DOHH2 (cell line): ENCODE measurements around the gene EGFLAM.

Experiments
- H3F3A ChIP-seq: fragments of 200-600 bp; sonication (generic), shearing (Covaris generic); 2 replicates; pipeline ENCODE4 v1.6.0; 2016; ENCODE audit warnings: antibody characterized with exemption, mild to moderate bottlenecking; ENCODE audit not compliant: control insufficient read depth, insufficient read depth
- H3K27ac ChIP-seq: fragments of 200-600 bp; sonication (generic); 2 replicates; pipeline ENCODE4 v1.5.1; 2014; ENCODE audit warnings: low read depth, mild to moderate bottlenecking, low read length, moderate library complexity
- H3K27me3 ChIP-seq: fragments of 200-600 bp; sonication (generic); 2 replicates; pipeline ENCODE4 v1.6.1; 2014; ENCODE audit warnings: mild to moderate bottlenecking, low read length, mixed read lengths; ENCODE audit not compliant: control insufficient read depth
- H3K36me3 ChIP-seq: fragments of 200-600 bp; sonication (generic); 2 replicates; pipeline ENCODE4 v1.6.1; 2014; ENCODE audit warnings: mild to moderate bottlenecking, low read length, moderate library complexity, mixed read lengths; ENCODE audit not compliant: control insufficient read depth
- H3K4me1 ChIP-seq: fragments of 200-600 bp; sonication (generic); 2 replicates; pipeline ENCODE4 v1.6.1; 2014; ENCODE audit warnings: mild to moderate bottlenecking, low read length, mixed read lengths; ENCODE audit not compliant: control insufficient read depth
- H3K4me2 ChIP-seq: fragments of 200-600 bp; sonication (generic); 2 replicates; pipeline ENCODE4 v1.6.0; 2014; ENCODE audit warnings: mild to moderate bottlenecking, low read length, moderate library complexity
- H3K4me3 ChIP-seq: fragments of 200-600 bp; sonication (generic); 2 replicates; pipeline ENCODE4 v1.5.1; 2014; ENCODE audit warnings: mild to moderate bottlenecking, low read length, mixed read lengths
- H3K79me2 ChIP-seq: fragments of 200-600 bp; sonication (generic); 2 replicates; pipeline ENCODE4 v1.6.1; 2014; ENCODE audit warnings: mild to moderate bottlenecking, low read length, mixed read lengths; ENCODE audit not compliant: control insufficient read depth
- H3K9me2 ChIP-seq: fragments of 200-600 bp; sonication (generic); replicated peaks from 2 replicates; pipeline ENCODE4 v1.6.1; 2014; ENCODE audit warnings: mild to moderate bottlenecking, low read length, mixed read lengths; ENCODE audit not compliant: control insufficient read depth
- H3K9me3 ChIP-seq: fragments of 200-600 bp; sonication (generic); 2 replicates; pipeline ENCODE4 v1.6.1; 2014; ENCODE audit warnings: antibody characterized with exemption, low read length, mixed read lengths; ENCODE audit not compliant: control insufficient read depth, insufficient read depth
- H4K20me1 ChIP-seq: fragments of 200-600 bp; sonication (generic); 2 replicates; pipeline ENCODE4 v1.6.0; 2014; ENCODE audit warnings: low read depth, mild to moderate bottlenecking, antibody characterized with exemption, low read length, moderate library complexity; ENCODE audit not compliant: control insufficient read depth, insufficient read depth
- CTCF ChIP-seq: fragments of 200-600 bp; sonication (generic); IDR thresholded peaks from one replicate; pipeline ENCODE4 v1.5.1; 2014; ENCODE audit warnings: antibody characterized with exemption, mild to moderate bottlenecking, low read depth, low read length; ENCODE audit not compliant: poor library complexity, severe bottlenecking
- EZH2phosphoT487 ChIP-seq: fragments of 200-600 bp; sonication (generic); IDR thresholded peaks from 2 replicates; pipeline ENCODE4 v1.6.1; 2017; ENCODE audit warnings: borderline replicate concordance, mild to moderate bottlenecking, antibody characterized with exemption, low read length, moderate library complexity, mixed read lengths

The EGFLAM gene

GRCh38 chr5:38263983-38264382 lies 5.6 kb downstream of the EGFLAM start:
- Histone ChIP-seq H3K4me2 (no peak overlapping the region), H3K4me1 (no peaks in the 10 kb centered on the region), H3K9me3 (no peaks in the 10 kb centered on the region), H3K9me2 (no peaks in the 10 kb centered on the region), H4K20me1 (no peaks in the 10 kb centered on the region), H3K36me3 (no peaks in the 10 kb centered on the region), H3K79me2 (no peaks in the 10 kb centered on the region), H3K27ac (no peak overlapping the region), H3K4me3 (no peak overlapping the region), H3F3A (no peaks in the 10 kb centered on the region), H3K27me3 (no peaks in the 10 kb centered on the region)
- TF ChIP-seq CTCF, result no peak
- no peak for TF ChIP-seq EZH2phosphoT487

GRCh38 chr5:38265546-38266179 lies 7.3 kb downstream of the EGFLAM start:
- H3K4me3 ChIP-seq, result no peak overlapping the region
- no peaks in the 10 kb centered on the region for H3K9me3 ChIP-seq
- H4K20me1 ChIP-seq, result no peaks in the 10 kb centered on the region
- no peaks in the 10 kb centered on the region for H3K27me3 ChIP-seq
- TF ChIP-seq EZH2phosphoT487 (no peak), CTCF (peak; percentile 90)
- no peaks in the 10 kb centered on the region for H3K36me3 ChIP-seq
- no peaks in the 10 kb centered on the region for H3K79me2 ChIP-seq
- H3K9me2 ChIP-seq, result no peaks in the 10 kb centered on the region
- H3K4me1 ChIP-seq, result no peaks in the 10 kb centered on the region
- H3K27ac ChIP-seq, result no peak overlapping the region
- no peak overlapping the region for H3K4me2 ChIP-seq
- no peaks in the 10 kb centered on the region for H3F3A ChIP-seq

GRCh38 chr5:38267372-38267771 lies 9.0 kb downstream of the EGFLAM start:
- Histone ChIP-seq H3K27me3 (no peaks in the 10 kb centered on the region), H3F3A (no peaks in the 10 kb centered on the region), H3K79me2 (no peaks in the 10 kb centered on the region), H3K9me3 (no peaks in the 10 kb centered on the region), H3K4me2 (no peak overlapping the region), H3K9me2 (no peaks in the 10 kb centered on the region), H3K36me3 (no peaks in the 10 kb centered on the region), H3K4me3 (no peak overlapping the region), H3K4me1 (no peaks in the 10 kb centered on the region), H3K27ac (no peak overlapping the region), H4K20me1 (no peaks in the 10 kb centered on the region)
- no peak for TF ChIP-seq EZH2phosphoT487
- no peak for TF ChIP-seq CTCF
